Mucosa of descending colon (tissue), 3 donors: Measurements from ENCODE around the gene CORO7. TPM values are rescaled to one million over a fixed set of nuclear protein-coding genes. Genes with fewer than 3 reads are reported as not detected.

Experiments used
- ATAC-seq: fragments of 200-7000 bp; cut with Tn5 transposase; one replicate; pipeline ENCODE4 v1.9.1; 2020; ENCODE audit warnings: mild to moderate bottlenecking, moderate library complexity
- DNase-seq, 3 donors: peaks; one replicate each; pipeline ENCODE4 v3.0.0-alpha.2; 2020
- H3K36me3 ChIP-seq: fragments of 200-600 bp; one replicate; pipeline ENCODE4 v1.8.0; 2021; ENCODE audit warnings: low read depth, mild to moderate bottlenecking
- H3K4me1 ChIP-seq: fragments of 200-600 bp; one replicate; pipeline ENCODE4 v1.8.0; 2021; ENCODE audit warnings: low read depth, mild to moderate bottlenecking
- H3K4me3 ChIP-seq: fragments of 200-600 bp; one replicate; pipeline ENCODE4 v1.8.0; 2021; ENCODE audit warnings: mild to moderate bottlenecking
- H3K9me3 ChIP-seq: fragments of 200-600 bp; one replicate; pipeline ENCODE4 v1.8.0; 2021; ENCODE audit warnings: mild to moderate bottlenecking
- CTCF ChIP-seq: fragments of 200-600 bp; IDR thresholded peaks from one replicate; pipeline ENCODE4 v1.8.0; 2022; ENCODE audit warnings: antibody characterized with exemption, mild to moderate bottlenecking
- intact Hi-C, 2 donors: fragments of 100-400 bp; cut with DNase I in 1 of 2; cut with micrococcal nuclease in 1 of 2; formaldehyde crosslinking; loops; one replicate each; pipeline versions ENCODE4 v1.11.0 to v1.11.1; 2022; cut with DNase I, micrococcal nuclease
- total RNA-seq, 3 donors: library from RNA; stranded (reverse); fragmentation: NEBNext Ultra II Directional in 2 of 3; extraction: Animal tissue kit (Norgen Biotek cat#: 25700) in 2 of 3; gene quantifications; one replicate each; pipeline versions ENCODE4 v1.2.1 to v1.2.4, GENCODE V29; 2021 to 2023
- donor health status: DM: no; HTN: no; CAD: no; lungs with moderate emphysema.
- donor health status: DM: no; HTN: no; CAD: no.
- donor health status: DM: no; HTN: yes; CAD: no.

CORO7 gene
- total RNA-seq, 3 donors from 2014 or later: 40.0 to 61.2 (median 49.1) TPM

DNA sequence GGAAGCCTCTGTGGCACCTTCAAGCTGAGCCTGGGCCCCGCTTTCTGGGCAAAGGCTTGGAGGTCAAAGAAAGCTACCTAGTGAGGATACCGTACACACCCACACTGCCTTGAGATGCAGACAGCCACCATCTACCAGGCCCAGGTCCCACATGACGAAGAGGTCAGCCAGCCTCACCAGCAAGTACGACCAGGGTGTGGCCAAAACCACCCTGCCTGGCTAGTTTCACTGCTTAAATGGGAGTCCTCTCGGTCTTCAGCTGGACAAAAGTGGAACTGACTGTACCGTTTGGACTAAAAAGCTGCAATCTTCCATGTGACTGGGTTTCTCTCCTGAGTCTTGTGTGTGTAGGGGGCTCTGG is 23.2 kb downstream of the CORO7 start:
- no peak for TF ChIP-seq CTCF
- no peak overlapping the region for H3K4me3 ChIP-seq
- no peaks in the 10 kb centered on the region for H3K4me1 ChIP-seq
- DNase-seq: no peak
- no peaks in the 10 kb centered on the region for H3K9me3 ChIP-seq
- H3K36me3 ChIP-seq: no peaks in the 10 kb centered on the region
- no peak for ATAC-seq
- intact Hi-C loops: no loop called here

GRCh38 chr16:4392382-4393239 is 23.8 kb downstream of the CORO7 start:
- Histone ChIP-seq H3K4me3 (no peak overlapping the region), H3K36me3 (no peaks in the 10 kb centered on the region), H3K4me1 (no peaks in the 10 kb centered on the region), H3K9me3 (no peaks in the 10 kb centered on the region)
- ATAC-seq (peak; percentile 10), DNase-seq (peak in 1 of 3 donors; percentile 60)
- no peak for TF ChIP-seq CTCF
- intact Hi-C loops: no loop called here

DNA sequence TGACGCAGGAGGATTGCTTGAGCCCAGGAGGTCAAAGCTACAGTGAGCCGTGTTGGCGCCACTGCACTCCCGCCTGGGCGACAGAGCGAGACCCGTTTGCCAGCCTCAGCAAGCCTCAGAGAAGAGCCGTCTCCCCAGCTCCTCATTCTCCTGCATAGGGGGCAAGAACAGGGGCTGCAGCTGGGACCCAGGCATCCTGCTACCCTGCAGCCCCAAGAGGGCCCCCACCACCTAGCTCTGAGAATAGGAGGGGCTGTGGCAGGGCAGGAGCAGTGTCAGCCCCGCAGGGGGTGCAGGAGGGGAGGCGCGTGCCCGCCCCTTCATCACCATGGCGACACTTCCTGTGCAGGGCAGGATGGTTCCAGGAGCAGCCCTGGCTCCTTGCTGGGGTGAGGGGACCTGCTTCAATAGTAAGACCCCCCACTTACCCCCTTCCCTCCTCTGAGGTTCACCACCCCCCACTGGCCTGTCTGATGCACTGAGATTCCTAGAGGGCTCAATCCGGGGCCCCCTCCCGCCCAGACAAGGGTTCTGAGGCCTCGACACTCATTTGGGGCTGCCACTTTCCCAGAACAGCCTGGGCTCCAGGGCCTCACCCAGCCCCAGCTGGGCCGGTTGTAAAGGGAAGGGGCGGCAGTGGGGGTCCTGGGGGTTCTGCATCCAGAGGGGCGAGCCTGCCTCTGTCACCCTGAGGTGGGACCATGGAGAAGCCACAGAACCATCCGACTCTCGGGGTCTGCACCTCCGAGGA is 24.6 kb downstream of the CORO7 start:
- intact Hi-C loops: no loop called here
- TF ChIP-seq CTCF: no peak
- ATAC-seq (no peak), DNase-seq (peak in 1 of 3 donors; percentile 39)
- H3K9me3 ChIP-seq: no peaks in the 10 kb centered on the region
- no peak overlapping the region for H3K4me3 ChIP-seq
- H3K4me1 ChIP-seq: no peaks in the 10 kb centered on the region
- H3K36me3 ChIP-seq: no peaks in the 10 kb centered on the region

GRCh38 chr16:4390266-4391260 is 25.8 kb downstream of the CORO7 start:
- DNase-seq (no peak), ATAC-seq (no peak)
- no peaks in the 10 kb centered on the region for H3K9me3 ChIP-seq
- no peak for TF ChIP-seq CTCF
- no peak overlapping the region for H3K4me3 ChIP-seq
- intact Hi-C loops: no loop called here
- no peaks in the 10 kb centered on the region for H3K4me1 ChIP-seq
- no peaks in the 10 kb centered on the region for H3K36me3 ChIP-seq
